Erythroblast (primary cell): ENCODE data around the gene LSR.

Experiments
- GATA1 ChIP-seq: IDR thresholded peaks from 2 replicates; pipeline ENCODE4 v1.6.1; 2011; ENCODE audit warnings: low read depth, mild to moderate bottlenecking, control low read depth, low read length, moderate library complexity
- POLR2A ChIP-seq: IDR thresholded peaks from 2 replicates; pipeline ENCODE4 v1.6.1; 2011; ENCODE audit warnings: mild to moderate bottlenecking, low read length

- TF ChIP-seq POLR2A (no peak), GATA1 (no peak)
Observed at GRCh38 chr19:35279374-35279773, 30.6 kb downstream of the LSR start.
